ENCODE data around the gene ZNF407.

DNA sequence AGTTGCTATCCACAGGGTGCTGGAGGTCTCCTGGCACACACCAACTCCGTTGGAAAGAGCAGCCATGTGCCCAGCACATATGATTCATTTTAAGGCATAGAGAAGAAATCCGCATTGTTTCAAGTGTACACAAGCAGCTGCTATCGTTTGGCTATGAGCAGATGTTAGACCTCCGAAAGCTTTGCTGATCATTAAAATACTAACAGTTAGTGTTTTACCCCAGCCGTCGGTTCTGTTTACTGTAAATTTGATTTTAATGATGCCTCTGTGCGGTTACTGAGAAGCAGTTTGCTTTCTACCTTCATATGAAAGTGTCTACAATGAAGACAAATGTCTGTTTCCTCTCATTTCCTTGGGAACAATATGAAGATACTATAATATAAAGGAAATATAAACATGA lies 456.4 kb downstream of the ZNF407 start:
- TF ChIP-seq POLR2A (IDR thresholded peaks at IDR 0.05) (no peak), EP300 (IDR thresholded peaks at IDR 0.05) (no peak)
- TF ChIP-seq, protein P1, sequence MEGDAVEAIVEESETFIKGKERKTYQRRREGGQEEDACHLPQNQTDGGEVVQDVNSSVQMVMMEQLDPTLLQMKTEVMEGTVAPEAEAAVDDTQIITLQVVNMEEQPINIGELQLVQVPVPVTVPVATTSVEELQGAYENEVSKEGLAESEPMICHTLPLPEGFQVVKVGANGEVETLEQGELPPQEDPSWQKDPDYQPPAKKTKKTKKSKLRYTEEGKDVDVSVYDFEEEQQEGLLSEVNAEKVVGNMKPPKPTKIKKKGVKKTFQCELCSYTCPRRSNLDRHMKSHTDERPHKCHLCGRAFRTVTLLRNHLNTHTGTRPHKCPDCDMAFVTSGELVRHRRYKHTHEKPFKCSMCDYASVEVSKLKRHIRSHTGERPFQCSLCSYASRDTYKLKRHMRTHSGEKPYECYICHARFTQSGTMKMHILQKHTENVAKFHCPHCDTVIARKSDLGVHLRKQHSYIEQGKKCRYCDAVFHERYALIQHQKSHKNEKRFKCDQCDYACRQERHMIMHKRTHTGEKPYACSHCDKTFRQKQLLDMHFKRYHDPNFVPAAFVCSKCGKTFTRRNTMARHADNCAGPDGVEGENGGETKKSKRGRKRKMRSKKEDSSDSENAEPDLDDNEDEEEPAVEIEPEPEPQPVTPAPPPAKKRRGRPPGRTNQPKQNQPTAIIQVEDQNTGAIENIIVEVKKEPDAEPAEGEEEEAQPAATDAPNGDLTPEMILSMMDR (IDR thresholded peaks at IDR 0.05), result no peak

Measured in stomach (tissue), 4 donors.